HG03039 (cell line): ENCODE data around the gene SH3RF1.

ENCODE experiments used
- ATAC-seq: cut with Tn5 transposase; IDR thresholded peaks from one replicate; pipeline ENCODE4 v1.9.1; 2021; ENCODE audit warnings: mild to moderate bottlenecking, moderate library complexity; ENCODE audit not compliant: unreplicated experiment

SH3RF1 gene

GRCh38 chr4:169252339-169253112, 18.2 kb downstream of the SH3RF1 start:
- no peak for ATAC-seq

- ATAC-seq = no peak
Measured at GRCh38 chr4:169251291-169252235, 19.2 kb downstream of the SH3RF1 start.

- no peak for ATAC-seq
Measured at GRCh38 chr4:169250796-169251195, 20.0 kb downstream of the SH3RF1 start.

GRCh38 chr4:169249999-169250398, 20.8 kb downstream of the SH3RF1 start:
- no peak for ATAC-seq

- no peak for ATAC-seq
Measured at GRCh38 chr4:169249214-169249973, 21.4 kb downstream of the SH3RF1 start.

GRCh38 chr4:169248645-169249044, 22.1 kb downstream of the SH3RF1 start:
- ATAC-seq = no peak

GRCh38 chr4:169246957-169247396, 23.8 kb downstream of the SH3RF1 start:
- no peak for ATAC-seq

GRCh38 chr4:169246279-169246678, 24.5 kb downstream of the SH3RF1 start:
- no peak for ATAC-seq

GRCh38 chr4:169245061-169245460, 25.7 kb downstream of the SH3RF1 start:
- no peak for ATAC-seq

GRCh38 chr4:169243825-169244609, 26.7 kb downstream of the SH3RF1 start:
- no peak for ATAC-seq

GRCh38 chr4:169241464-169241863, 29.3 kb downstream of the SH3RF1 start:
- ATAC-seq = no peak

- ATAC-seq = no peak
Measured at GRCh38 chr4:169239221-169239905, 31.4 kb downstream of the SH3RF1 start.

GRCh38 chr4:169238445-169238844, 32.3 kb downstream of the SH3RF1 start:
- no peak for ATAC-seq

GRCh38 chr4:169236873-169237626, 33.7 kb downstream of the SH3RF1 start:
- no peak for ATAC-seq

- ATAC-seq = no peak
Measured at GRCh38 chr4:169236078-169236477, 34.7 kb downstream of the SH3RF1 start.

- ATAC-seq = no peak
Measured at GRCh38 chr4:169234137-169234855, 36.5 kb downstream of the SH3RF1 start.

- ATAC-seq = no peak
Measured at GRCh38 chr4:169233691-169234090, 37.1 kb downstream of the SH3RF1 start.

- no peak for ATAC-seq
Measured at GRCh38 chr4:169231647-169232262, 39.0 kb downstream of the SH3RF1 start.
